Measurements from ENCODE around the gene DDX6.

DDX6 gene

DNA sequence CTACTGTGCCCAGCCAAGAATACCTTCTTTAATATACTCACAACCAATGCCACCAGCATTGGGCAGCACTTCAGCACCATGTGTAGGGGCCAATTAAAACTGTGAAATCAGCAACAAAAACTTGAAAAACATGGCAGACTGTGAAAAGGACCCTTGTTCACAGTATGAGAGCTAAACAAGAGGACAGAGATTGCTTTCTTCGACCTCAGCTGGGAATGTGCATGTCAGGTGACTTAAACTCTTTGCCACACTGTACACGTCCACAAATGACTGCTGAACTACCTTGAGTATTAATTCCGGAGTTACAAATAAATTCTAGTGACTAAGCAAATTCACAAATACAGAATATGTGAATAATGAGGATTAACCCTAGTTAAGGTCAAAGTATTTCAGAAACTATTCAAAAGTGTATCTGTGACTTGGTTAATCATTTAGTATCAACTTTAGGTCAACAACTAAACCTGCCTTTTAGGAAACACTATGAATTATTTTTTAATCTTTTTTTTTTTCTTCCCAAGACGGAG lies 33.0 kb downstream of the DDX6 start:
- no peak for DNase-seq (ENCODE audit: low read depth)
- H3K4me3 ChIP-seq (ENCODE audit: low read depth, low read length) = no peak overlapping the region
- TF ChIP-seq CTCF (IDR thresholded peaks at IDR 0.05; ENCODE audit: insufficient read depth, low read depth, low read length, missing control alignments) = no peak

GRCh38 chr11:118752654-118753053 lies 38.3 kb downstream of the DDX6 start:
- DNase-seq (ENCODE audit: low read depth) = no peak
- H3K4me3 ChIP-seq (ENCODE audit: low read depth, low read length) = no peak overlapping the region
- no peak for TF ChIP-seq CTCF (IDR thresholded peaks at IDR 0.05; ENCODE audit: insufficient read depth, low read depth, low read length, missing control alignments)

DNA sequence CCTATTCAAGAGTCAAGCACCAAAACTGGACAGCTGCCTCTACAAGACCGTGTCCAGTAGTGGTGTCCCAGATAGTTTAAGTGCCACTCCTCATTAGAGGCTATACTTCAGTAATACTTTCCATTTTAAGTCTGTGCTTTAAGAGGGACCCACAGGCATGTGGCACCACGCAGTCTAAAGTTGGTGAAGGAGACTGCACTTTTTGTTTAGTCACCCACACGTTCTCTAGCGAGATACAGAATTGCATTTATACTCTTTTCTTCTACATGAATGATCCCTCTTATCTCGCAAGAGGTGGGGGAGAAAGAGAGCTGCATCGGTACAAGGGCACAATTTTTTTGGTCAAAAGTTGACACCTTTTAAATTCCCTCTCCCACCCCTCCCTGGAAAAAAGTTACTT lies 41.5 kb downstream of the DDX6 start:
- no peak overlapping the region for H3K4me3 ChIP-seq (ENCODE audit: low read depth, low read length)
- DNase-seq (ENCODE audit: low read depth) = no peak
- TF ChIP-seq CTCF (IDR thresholded peaks at IDR 0.05; ENCODE audit: insufficient read depth, low read depth, low read length, missing control alignments) = no peak

- TF ChIP-seq CTCF (IDR thresholded peaks at IDR 0.05; ENCODE audit: insufficient read depth, low read depth, low read length, missing control alignments) = no peak
- H3K4me3 ChIP-seq (ENCODE audit: low read depth, low read length) = no peak overlapping the region
- no peak for DNase-seq (ENCODE audit: low read depth)
These were observed 42.9 kb downstream of the DDX6 start for GRCh38 chr11:118748056-118748455.

DNA sequence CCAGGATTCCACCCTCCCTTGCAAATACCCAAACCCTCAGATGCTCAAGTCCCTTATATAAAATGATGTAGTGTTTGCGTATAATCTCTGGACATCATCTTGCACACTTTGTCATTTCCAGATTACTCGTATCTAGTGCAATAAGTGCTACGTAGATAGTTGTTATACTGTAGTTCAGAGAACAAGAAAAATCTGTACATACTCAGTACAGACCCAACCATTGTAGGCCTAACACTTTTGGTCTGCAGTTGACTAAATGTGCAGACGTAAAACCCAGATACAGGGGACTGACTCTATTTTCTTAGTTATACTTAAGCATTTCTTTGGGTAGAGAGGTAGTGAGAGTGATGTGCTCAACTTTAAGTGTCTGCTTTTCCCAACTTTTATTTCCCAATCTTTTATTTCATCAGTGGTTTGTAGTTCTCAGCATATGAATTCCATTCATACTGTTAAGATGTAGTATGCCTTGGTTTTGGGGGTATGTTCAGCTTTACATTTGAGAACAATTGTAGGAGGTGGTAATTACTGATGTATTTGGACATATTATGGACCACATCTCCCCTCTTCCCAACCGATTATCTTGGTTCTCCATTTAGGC lies 43.9 kb downstream of the DDX6 start:
- peak; percentile 6 for DNase-seq (ENCODE audit: low read depth)
- no peak for TF ChIP-seq CTCF (IDR thresholded peaks at IDR 0.05; ENCODE audit: insufficient read depth, low read depth, low read length, missing control alignments)

DNA sequence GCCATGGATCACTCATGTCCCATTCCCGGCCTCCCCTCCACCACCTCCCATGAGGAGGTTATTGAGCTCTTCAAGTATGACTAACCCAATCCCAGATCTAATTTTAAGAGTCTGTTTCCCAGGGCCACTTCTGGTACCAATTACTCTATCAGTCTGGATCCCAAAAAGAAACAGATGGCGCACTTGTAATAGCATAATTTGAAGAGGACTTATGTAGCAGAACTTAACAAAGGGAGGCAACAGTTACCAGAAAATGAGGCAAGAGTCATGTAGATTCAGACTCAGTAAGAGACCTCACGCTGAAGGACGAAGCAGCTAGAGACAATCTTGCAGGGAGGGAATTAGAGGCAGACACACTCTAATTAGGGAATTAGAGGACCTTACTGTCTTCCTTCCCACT lies 46.9 kb downstream of the DDX6 start:
- no peak overlapping the region for H3K4me3 ChIP-seq (ENCODE audit: low read depth, low read length)
- no peak for DNase-seq (ENCODE audit: low read depth)
- no peak for TF ChIP-seq CTCF (IDR thresholded peaks at IDR 0.05; ENCODE audit: insufficient read depth, low read depth, low read length, missing control alignments)

More for the DNA sequence above, 43.9 kb downstream of the DDX6 start:
- H3K4me3 ChIP-seq (ENCODE audit: low read depth, low read length) = no peak overlapping the region

DNA sequence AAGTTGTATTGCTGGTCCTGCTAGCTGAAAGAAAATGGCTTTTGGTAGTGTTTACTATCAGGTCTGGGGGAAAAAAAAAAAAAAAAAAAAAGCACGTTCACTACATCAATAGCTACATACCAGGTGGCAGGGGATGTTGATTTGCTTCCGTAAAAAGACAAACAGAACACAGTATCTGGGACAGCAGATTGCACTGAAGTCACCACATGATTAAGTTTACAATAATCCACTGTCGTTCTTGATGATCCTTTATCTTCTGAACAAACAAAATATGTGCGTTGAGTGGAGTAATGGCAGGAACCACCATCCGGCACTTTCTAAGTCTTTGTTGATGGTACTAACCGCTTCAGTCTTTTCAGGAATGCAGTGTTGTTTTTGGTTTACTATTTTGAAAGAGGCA lies 48.7 kb downstream of the DDX6 start:
- TF ChIP-seq CTCF (IDR thresholded peaks at IDR 0.05; ENCODE audit: insufficient read depth, low read depth, low read length, missing control alignments) = no peak
- no peak for DNase-seq (ENCODE audit: low read depth)
- no peak overlapping the region for H3K4me3 ChIP-seq (ENCODE audit: low read depth, low read length)

Data from GM12865 (cell line).